Hepatocyte (in vitro differentiated cells): ENCODE results near the gene PPIB. TPM values are rescaled to one million over a fixed set of nuclear protein-coding genes. Genes with fewer than 3 reads are reported as not detected.

Source experiments
- DNase-seq: peaks from one replicate; pipeline ENCODE4 v3.0.0-alpha.2; 2016; ENCODE audit warnings: low spot score
- H2AFZ ChIP-seq: fragments of 200-600 bp; sonication (generic); 2 replicates; pipeline ENCODE4 v1.6.0; 2016; ENCODE audit warnings: antibody characterized with exemption, mild to moderate bottlenecking
- H3K27ac ChIP-seq: fragments of 200-600 bp; sonication (generic); 2 replicates; pipeline ENCODE4 v1.5.1; 2016; ENCODE audit warnings: mild to moderate bottlenecking
- H3K27me3 ChIP-seq: fragments of 200-600 bp; sonication (generic); 2 replicates; pipeline ENCODE4 v1.6.1; 2016
- H3K36me3 ChIP-seq: fragments of 200-600 bp; sonication (generic); replicated peaks from 2 replicates; pipeline ENCODE4 v1.5.1; 2016; ENCODE audit warnings: low read depth; ENCODE audit not compliant: insufficient read depth
- H3K4me1 ChIP-seq: fragments of 200-600 bp; sonication (generic); 2 replicates; pipeline ENCODE4 v1.5.1; 2016; ENCODE audit warnings: mild to moderate bottlenecking, moderate library complexity; ENCODE audit not compliant: insufficient read depth
- H3K4me2 ChIP-seq: fragments of 200-600 bp; sonication (generic); 2 replicates; pipeline ENCODE4 v1.6.0; 2016
- H3K4me3 ChIP-seq: fragments of 200-600 bp; sonication (generic); 2 replicates; pipeline ENCODE4 v1.5.1; 2016; ENCODE audit warnings: mild to moderate bottlenecking
- H3K79me2 ChIP-seq: fragments of 200-600 bp; sonication (generic); 2 replicates; pipeline ENCODE4 v1.6.0; 2017; ENCODE audit warnings: mild to moderate bottlenecking
- H3K9me2 ChIP-seq: fragments of 200-600 bp; sonication (generic); replicated peaks from 2 replicates; pipeline ENCODE4 v1.6.0; 2017; ENCODE audit warnings: mild to moderate bottlenecking; ENCODE audit not compliant: insufficient read depth
- H3K9me3 ChIP-seq: fragments of 200-600 bp; sonication (generic); 2 replicates; pipeline ENCODE4 v1.5.1; 2016; ENCODE audit warnings: low read depth, mild to moderate bottlenecking
- H4K20me1 ChIP-seq: fragments of 200-600 bp; sonication (generic); 2 replicates; pipeline ENCODE4 v1.6.0; 2016; ENCODE audit warnings: mild to moderate bottlenecking; ENCODE audit not compliant: insufficient read depth, poor library complexity, severe bottlenecking
- CTCF ChIP-seq: fragments of 200-600 bp; sonication (generic); IDR thresholded peaks from 2 replicates; pipeline ENCODE4 v1.5.1; 2016; ENCODE audit warnings: antibody characterized with exemption, mild to moderate bottlenecking; ENCODE audit not compliant: poor library complexity
- EZH2 ChIP-seq: fragments of 200-600 bp; sonication (generic); IDR thresholded peaks from 2 replicates; pipeline ENCODE4 v1.6.1; 2016; ENCODE audit warnings: antibody characterized with exemption, mild to moderate bottlenecking, borderline replicate concordance
- EZH2phosphoT487 ChIP-seq: fragments of 200-600 bp; sonication (generic); IDR thresholded peaks from one replicate; pipeline ENCODE4 v1.6.1; 2018; ENCODE audit warnings: antibody characterized with exemption, mild to moderate bottlenecking, low read depth, moderate library complexity; ENCODE audit not compliant: unreplicated experiment, severe bottlenecking
- WGBS: methylation state at CpG from one replicate; pipeline ENCODE4 v1.1.6; 2016; ENCODE audit warnings: low lambda C conversion rate; ENCODE audit errors: missing lambda C conversion rate; 5-methylcytosine and 5-hydroxymethylcytosine counted together
- polyA plus RNA-seq: library from polyadenylated mRNA; unstranded; fragments of >200 nt; fragmentation: Nextera tagmentation; extraction: Ambion mirVana; gene quantifications from 2 replicates; pipeline ENCODE4 v1.2.1, GENCODE V29; 2016
- total RNA-seq: library from RNA; depleted of rRNA; stranded (reverse); fragments of >200 nt; gene quantifications from 2 replicates; pipeline ENCODE4 v1.2.3, GENCODE V29; 2014

PPIB gene
- total and polyA plus RNA-seq, 2 experiments from 2014 or later = 799 to 1,542 TPM

DNA sequence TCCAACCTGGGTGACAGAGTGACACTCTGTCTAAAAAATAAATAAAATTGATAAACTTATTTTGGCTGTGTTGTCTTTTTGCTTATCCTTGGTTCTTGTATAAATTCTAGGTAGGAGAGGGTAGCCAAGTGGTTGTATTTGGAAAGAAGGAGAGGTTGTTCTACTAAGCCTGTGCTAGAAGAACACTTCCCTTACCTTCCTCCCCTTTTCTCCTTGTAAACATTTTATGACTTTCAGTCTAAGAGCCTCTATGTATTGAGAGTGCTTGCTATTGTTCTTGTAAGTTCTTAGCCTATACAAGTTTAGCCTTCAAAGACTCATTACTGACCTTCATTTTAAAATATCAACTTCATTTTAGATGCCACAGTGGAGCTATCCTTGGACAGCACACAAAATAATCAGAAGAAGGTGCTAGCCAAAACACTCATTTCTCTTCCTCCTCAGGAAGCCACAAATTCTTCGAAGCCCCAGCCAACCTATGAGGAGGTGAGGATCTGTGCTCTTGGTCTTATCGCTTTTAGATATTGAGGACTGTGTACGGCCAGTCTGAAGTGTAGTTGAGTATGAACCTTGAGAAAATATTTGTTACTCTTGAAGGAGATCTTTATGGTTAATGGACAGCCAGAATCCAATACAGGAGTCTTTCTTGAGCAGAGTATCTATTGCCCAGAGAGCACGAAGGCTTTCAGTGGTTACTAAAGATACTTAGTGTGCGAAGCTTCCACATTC lies 44.9 kb downstream of the PPIB start:
- Histone ChIP-seq H3K4me2 (peak overlapping the region; percentile 28), H4K20me1 (no peaks in the 10 kb centered on the region), H2AFZ (no peak overlapping the region), H3K9me2 (no peaks in the 10 kb centered on the region), H3K9me3 (no peaks in the 10 kb centered on the region), H3K4me1 (peaks cover 6% of the 10 kb centered on the region), H3K4me3 (no peak overlapping the region), H3K79me2 (peaks cover 45% of the 10 kb centered on the region), H3K27me3 (no peaks in the 10 kb centered on the region), H3K27ac (peak overlapping the region; percentile 51), H3K36me3 (no peaks in the 10 kb centered on the region)
- WGBS = 77% methylated on average over 5 of the region's 5 CpGs
- no peak for DNase-seq
- TF ChIP-seq EZH2phosphoT487 (no peak), EZH2 (no peak), CTCF (no peak)

DNA sequence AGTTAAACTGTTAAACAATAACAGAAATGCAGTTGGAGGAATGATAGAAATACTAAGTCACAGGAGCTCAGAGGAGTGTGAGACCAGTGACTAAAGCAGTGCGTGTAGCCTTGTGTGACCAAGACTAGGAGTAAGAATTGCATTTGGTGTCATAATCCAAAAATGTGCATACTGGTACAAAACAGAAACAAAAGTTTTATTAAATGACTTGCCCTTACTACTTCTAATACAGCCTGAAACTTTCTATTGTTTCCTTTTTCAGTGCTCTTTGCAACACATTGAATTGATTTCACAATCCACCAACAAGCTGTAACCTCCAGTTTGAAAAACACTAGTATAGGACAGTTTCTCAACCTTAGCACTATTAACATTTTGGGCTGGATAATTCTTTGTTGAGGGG lies 49.9 kb downstream of the PPIB start:
- no peak for DNase-seq
- peaks cover 16% of the 10 kb centered on the region for H4K20me1 ChIP-seq
- TF ChIP-seq EZH2phosphoT487 = no peak
- no peak for TF ChIP-seq CTCF
- no peak for TF ChIP-seq EZH2
- no peak overlapping the region for H3K4me3 ChIP-seq
- peaks cover 78% of the 10 kb centered on the region for H3K79me2 ChIP-seq
- 80% methylated on average over 1 of the region's 1 CpG for WGBS
- H3K27ac ChIP-seq = peak overlapping the region; percentile 53
- H3K27me3 ChIP-seq = no peaks in the 10 kb centered on the region
- peaks cover 31% of the 10 kb centered on the region for H3K4me1 ChIP-seq
- H3K4me2 ChIP-seq = no peak overlapping the region
- H3K9me3 ChIP-seq = no peaks in the 10 kb centered on the region
- H2AFZ ChIP-seq = no peak overlapping the region
- no peaks in the 10 kb centered on the region for H3K9me2 ChIP-seq
- H3K36me3 ChIP-seq = no peaks in the 10 kb centered on the region

DNA sequence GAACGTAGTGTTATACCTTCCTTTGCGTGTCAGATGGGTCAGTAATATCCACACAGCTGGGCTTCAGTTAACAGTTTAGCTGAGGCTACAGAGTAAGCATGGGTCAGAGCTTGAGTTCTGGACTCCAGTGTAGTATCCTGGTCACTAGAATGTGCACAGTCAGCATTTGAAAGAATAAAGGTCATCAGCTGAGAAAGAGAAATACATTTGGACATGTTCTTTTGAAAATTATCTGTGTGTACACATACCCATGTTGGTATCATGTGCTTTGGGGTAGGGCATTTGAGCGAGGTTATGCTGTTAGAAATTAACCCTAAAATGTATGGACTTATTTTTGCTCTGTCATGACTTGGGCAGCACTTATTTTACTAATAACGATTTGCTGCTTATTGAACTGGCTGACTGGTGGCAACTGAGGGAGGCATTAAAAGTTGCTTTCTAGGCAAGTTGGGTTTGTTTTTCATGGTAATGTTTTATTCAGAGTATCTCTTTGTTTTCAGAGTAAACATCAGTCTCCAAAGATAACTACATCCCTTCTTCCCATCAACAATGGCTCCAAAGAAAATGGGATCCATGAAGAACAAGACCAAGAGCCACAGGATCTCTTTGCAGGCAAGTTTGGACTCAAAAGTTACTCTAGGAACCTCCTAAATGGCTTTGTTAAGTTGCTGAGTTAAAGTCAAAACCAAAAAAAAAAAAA lies 50.6 kb downstream of the PPIB start:
- Histone ChIP-seq H3K36me3 (no peaks in the 10 kb centered on the region), H3K4me3 (no peak overlapping the region), H3K27me3 (no peaks in the 10 kb centered on the region), H3K27ac (peak overlapping the region; percentile 66), H3K4me2 (peak overlapping the region; percentile 54), H3K9me3 (no peaks in the 10 kb centered on the region), H3K9me2 (no peaks in the 10 kb centered on the region), H3K79me2 (peaks cover 85% of the 10 kb centered on the region), H4K20me1 (peaks cover 16% of the 10 kb centered on the region), H2AFZ (no peak overlapping the region), H3K4me1 (peaks cover 31% of the 10 kb centered on the region)
- 54% methylated on average over 4 of the region's 4 CpGs for WGBS
- peak; percentile 50 for DNase-seq
- TF ChIP-seq CTCF (no peak), EZH2phosphoT487 (no peak), EZH2 (no peak)
